ENCODE data around the gene ZBTB4.

GRCh38 chr17:7413346-7413985 lies 66.0 kb downstream of the ZBTB4 start:
- TF ChIP-seq CTCF (conservative IDR thresholded peaks at IDR 0.05; ENCODE audit: low read depth, low read length) (no peak), EZH2 (IDR thresholded peaks at IDR 0.05; ENCODE audit: low read length, unreplicated experiment) (no peak)

Measured in PC-3 (cell line).